Activated B cell treated with CpG ODN at 0.5 μM for 24 hours (primary cell): ENCODE measurements around the gene CHRM5. TPM values are rescaled to one million over a fixed set of nuclear protein-coding genes. Genes with fewer than 3 reads are reported as not detected.

Experiments used
- ATAC-seq: fragments of 200-7000 bp; cut with Tn5 transposase; one replicate; pipeline ENCODE4 v1.10.0; 2021; ENCODE audit warnings: low read depth, mild to moderate bottlenecking, moderate library complexity
- CTCF ChIA-PET: fragments of 350-600 bp; sonication (Branson Sonifier 250); formaldehyde crosslinking; loops from one replicate; lab custom pipeline; 2021; ENCODE audit warnings: antibody characterized with exemption; lab: Charles Lee
- POLR2A ChIA-PET: fragments of 350-600 bp; sonication (Branson Sonifier 250); formaldehyde crosslinking; loops from one replicate; lab custom pipeline; 2021; ENCODE audit warnings: antibody characterized with exemption; lab: Charles Lee
- DNase-seq: peaks from one replicate; pipeline ENCODE4 v3.0.0; 2022
- H3K27ac Mint-ChIP-seq: one replicate; pipeline ENCODE4 v1.8.0; 2020; ENCODE audit warnings: mixed read lengths
- H3K27me3 Mint-ChIP-seq: one replicate; pipeline ENCODE4 v1.8.0; 2021; ENCODE audit warnings: mixed read lengths
- H3K36me3 Mint-ChIP-seq: one replicate; pipeline ENCODE4 v1.8.0; 2021; ENCODE audit warnings: low read depth, mixed read lengths
- H3K4me1 Mint-ChIP-seq: one replicate; pipeline ENCODE4 v1.8.0; 2021; ENCODE audit warnings: mixed read lengths
- H3K4me3 Mint-ChIP-seq: one replicate; pipeline ENCODE4 v1.8.0; 2020; ENCODE audit warnings: mild to moderate bottlenecking, mixed read lengths
- H3K9me3 Mint-ChIP-seq: one replicate; pipeline ENCODE4 v1.8.0; 2020; ENCODE audit warnings: mixed read lengths
- CTCF ChIP-seq: fragments of 200-600 bp; IDR thresholded peaks from one replicate; pipeline ENCODE4 v1.8.0; 2022; ENCODE audit warnings: antibody characterized with exemption, mild to moderate bottlenecking
- intact Hi-C: fragments of 100-400 bp; cut with micrococcal nuclease; formaldehyde crosslinking; loops from one replicate; pipeline ENCODE4 v1.15.1; 2024
- total RNA-seq: library from RNA; stranded (reverse); gene quantifications from 2 replicates; pipeline ENCODE4 v1.2.3, GENCODE V29; 2022

Gene CHRM5
- total RNA-seq, 1 donor from 2014 or later, result not detected

- no peak for DNase-seq
- intact Hi-C loops, result no loop called here
- H3K4me3 Mint-ChIP-seq, result no peak overlapping the region
- H3K4me1 Mint-ChIP-seq, result no peaks in the 10 kb centered on the region
- ChIA-PET POLR2A (no interaction called here), CTCF (no interaction called here)
- H3K9me3 Mint-ChIP-seq, result no peaks in the 10 kb centered on the region
- TF ChIP-seq CTCF, result no peak
- ATAC-seq, result no peak
- H3K27me3 Mint-ChIP-seq, result no peaks in the 10 kb centered on the region
- H3K27ac Mint-ChIP-seq, result no peak overlapping the region
- H3K36me3 Mint-ChIP-seq, result peaks cover 26% of the 10 kb centered on the region
These were observed 110.6 kb downstream of the CHRM5 start for GRCh38 chr15:34078900-34079299.

DNA sequence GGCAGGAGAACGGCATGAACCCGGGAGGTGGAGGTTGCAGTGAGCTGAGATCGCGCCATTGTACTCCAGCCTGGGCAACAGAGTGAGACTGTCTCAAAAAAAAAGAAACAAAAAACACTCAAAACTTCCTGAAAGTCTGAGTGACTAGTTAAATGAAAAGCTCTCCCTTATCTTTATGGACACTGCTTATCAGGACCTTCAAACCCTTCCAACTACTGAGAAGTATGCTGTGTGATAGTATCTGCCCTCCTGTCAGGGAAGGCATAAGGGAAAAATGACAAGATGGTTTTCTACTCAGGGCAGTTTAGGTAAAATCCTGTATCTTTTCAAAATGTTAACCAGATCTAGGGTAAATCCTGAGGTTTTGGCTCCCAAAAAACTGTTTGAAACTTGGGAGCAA is 111.6 kb downstream of the CHRM5 start:
- no peaks in the 10 kb centered on the region for H3K9me3 Mint-ChIP-seq
- DNase-seq (no peak), ATAC-seq (no peak)
- H3K27me3 Mint-ChIP-seq, result no peaks in the 10 kb centered on the region
- no peak overlapping the region for H3K27ac Mint-ChIP-seq
- H3K36me3 Mint-ChIP-seq, result peaks cover 31% of the 10 kb centered on the region
- ChIA-PET CTCF (no interaction called here), POLR2A (no interaction called here)
- no peaks in the 10 kb centered on the region for H3K4me1 Mint-ChIP-seq
- intact Hi-C loops, result no loop called here
- TF ChIP-seq CTCF, result no peak
- H3K4me3 Mint-ChIP-seq, result no peak overlapping the region

DNA sequence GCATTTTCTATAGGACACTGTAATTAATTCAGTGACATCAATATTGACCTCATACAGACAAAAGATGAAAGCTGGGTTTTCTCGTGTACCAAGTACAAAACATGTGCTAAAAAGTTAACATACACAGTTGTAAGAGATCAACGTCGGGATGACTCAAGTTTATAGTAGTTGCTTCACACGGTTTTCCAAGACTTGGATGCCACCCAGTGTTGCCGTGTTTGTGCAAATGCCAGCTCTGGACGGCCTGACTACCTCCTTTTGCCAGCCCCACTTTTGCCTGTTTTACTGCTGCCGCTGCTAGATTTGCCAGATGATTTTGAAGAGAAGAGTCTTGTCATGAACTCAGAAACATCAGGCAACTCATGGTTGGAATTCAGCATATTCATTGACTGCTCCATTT is 115.8 kb downstream of the CHRM5 start:
- DNase-seq (no peak), ATAC-seq (no peak)
- H3K9me3 Mint-ChIP-seq, result no peaks in the 10 kb centered on the region
- ChIA-PET POLR2A (no interaction called here), CTCF (no interaction called here)
- peaks cover 60% of the 10 kb centered on the region for H3K36me3 Mint-ChIP-seq
- no peak overlapping the region for H3K4me3 Mint-ChIP-seq
- H3K4me1 Mint-ChIP-seq, result no peaks in the 10 kb centered on the region
- no peak for TF ChIP-seq CTCF
- no peaks in the 10 kb centered on the region for H3K27me3 Mint-ChIP-seq
- H3K27ac Mint-ChIP-seq, result no peak overlapping the region
- intact Hi-C loops, result no loop called here

DNA sequence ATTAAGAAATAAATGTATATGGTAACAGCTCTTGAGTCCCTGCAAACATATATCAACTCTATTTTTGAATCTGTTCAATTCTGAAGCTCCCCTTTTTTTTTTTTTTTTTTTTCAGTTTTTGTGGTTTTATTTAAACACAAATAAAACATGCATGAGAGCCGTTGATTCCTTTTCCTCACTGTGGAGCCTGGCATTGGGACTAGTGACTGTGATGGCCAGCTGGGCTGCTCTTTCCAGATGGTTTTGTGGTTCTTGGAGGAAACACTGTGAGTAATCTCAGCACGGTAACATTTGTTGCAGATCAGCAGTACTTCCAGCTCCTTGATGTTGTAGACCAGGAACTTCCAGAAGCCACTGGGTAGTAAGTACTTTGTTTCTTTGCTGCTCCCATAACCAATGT is 117.4 kb downstream of the CHRM5 start:
- H3K27ac Mint-ChIP-seq, result no peak overlapping the region
- intact Hi-C loops, result no loop called here
- POLR2A ChIA-PET, result interaction anchor here (0.6 kb wide), 3 partner anchors 13 to 594 kb away, joined by 3 to 7 read pairs (median 3); no protein-coding TSS in a partner anchor

GRCh38 chr15:34099914-34100313 is 131.6 kb downstream of the CHRM5 start:
- intact Hi-C loops, result loop anchor here (2.0 to 10.0 kb wide), 4 partner anchors 37 to 1445 kb away; partner anchors contain the start of genes AQR and DPH6
- no peak for DNase-seq
- Mint-ChIP-seq H3K27ac (no peak overlapping the region), H3K36me3 (peaks cover 33% of the 10 kb centered on the region), H3K27me3 (no peaks in the 10 kb centered on the region), H3K9me3 (peaks cover 4% of the 10 kb centered on the region), H3K4me1 (peaks cover 43% of the 10 kb centered on the region), H3K4me3 (peak overlapping the region; percentile 24)
- POLR2A ChIA-PET, result no interaction called here
- CTCF ChIA-PET, result interaction anchor here (1.1 to 1.3 kb wide), 2 partner anchors 10 to 109 kb away, joined by 3 to 4 read pairs; no protein-coding TSS in a partner anchor
- no peak for TF ChIP-seq CTCF
- no peak for ATAC-seq

More for the DNA sequence above, 117.4 kb downstream of the CHRM5 start:
- no peaks in the 10 kb centered on the region for H3K9me3 Mint-ChIP-seq
- H3K36me3 Mint-ChIP-seq, result peaks cover 68% of the 10 kb centered on the region
- no peaks in the 10 kb centered on the region for H3K27me3 Mint-ChIP-seq
- CTCF ChIA-PET, result no interaction called here
- ATAC-seq (no peak), DNase-seq (no peak)
- no peak overlapping the region for H3K4me3 Mint-ChIP-seq
- peaks cover 3% of the 10 kb centered on the region for H3K4me1 Mint-ChIP-seq
- no peak for TF ChIP-seq CTCF
